GM19328 (cell line): ENCODE measurements around the gene MDC1.
"Not testable (repeated sequence)": the region's sequence is repeated elsewhere in the genome, so short reads cannot be mapped to it uniquely, and the experiment has no call there.

Source experiments
- ATAC-seq: cut with Tn5 transposase; IDR thresholded peaks from one replicate; pipeline ENCODE4 v1.9.1; 2021; ENCODE audit warnings: mild to moderate bottlenecking, moderate library complexity; ENCODE audit not compliant: unreplicated experiment

The MDC1 gene

GRCh38 chr6:30717129-30717844 is at the start of gene MDC1:
Gene MDC1 (minus strand): TSS chr6:30717281. CDS start chr6:30715175, 2,106 bp downstream.
- ATAC-seq: peak; percentile 68

GRCh38 chr6:30766461-30767157 is 49.5 kb upstream of the MDC1 start:
- no peak for ATAC-seq

GRCh38 chr6:30765495-30765894 is 48.4 kb upstream of the MDC1 start:
- ATAC-seq: not testable (repeated sequence)

- ATAC-seq: not testable (repeated sequence)
These were observed 47.5 kb upstream of the MDC1 start for GRCh38 chr6:30764490-30765043.

GRCh38 chr6:30763618-30764489 is 46.8 kb upstream of the MDC1 start:
- ATAC-seq: no peak

GRCh38 chr6:30763155-30763617 is 46.1 kb upstream of the MDC1 start:
- ATAC-seq: no peak

GRCh38 chr6:30761791-30762429 is 44.8 kb upstream of the MDC1 start:
- ATAC-seq: no peak

GRCh38 chr6:30760549-30760948 is 43.5 kb upstream of the MDC1 start:
- no peak for ATAC-seq

- ATAC-seq: no peak
These were observed 42.6 kb upstream of the MDC1 start for GRCh38 chr6:30759575-30760239.

GRCh38 chr6:30757261-30757904 is 40.3 kb upstream of the MDC1 start:
- ATAC-seq: no peak

- not testable (repeated sequence) for ATAC-seq
These were observed 39.4 kb upstream of the MDC1 start for GRCh38 chr6:30756405-30757003.

GRCh38 chr6:30754631-30755030 is 37.5 kb upstream of the MDC1 start:
- no peak for ATAC-seq

- no peak for ATAC-seq
These were observed 35.3 kb upstream of the MDC1 start for GRCh38 chr6:30752157-30752927.

GRCh38 chr6:30750379-30750668 is 33.2 kb upstream of the MDC1 start:
- ATAC-seq: no peak

GRCh38 chr6:30749554-30750378 is 32.7 kb upstream of the MDC1 start:
- ATAC-seq: no peak

GRCh38 chr6:30748851-30749540 is 31.9 kb upstream of the MDC1 start:
- ATAC-seq: no peak
